Measurements from ENCODE around the gene S1PR1.
A peak's percentile ranks its signal among the peaks of the same experiment; 100 is the strongest.
"Not testable (repeated sequence)": the region's sequence is repeated elsewhere in the genome, so short reads cannot be mapped to it uniquely, and the experiment has no call there.

S1PR1 gene

GRCh38 chr1:101236516-101237228 lies at the start of gene S1PR1:
TSS of gene S1PR1 (plus strand) at chr1:101237019. CDS start at chr1:101238985, 1,966 bp downstream.
- Mint-ChIP-seq H3K9me3 (peaks cover 5% of the 10 kb centered on the region), H3K27me3 (no peaks in the 10 kb centered on the region), H3K4me3 (peak within 1 kb of the TSS; percentile 100), H3K27ac (peak within 1 kb of the TSS; percentile 97), H3K36me3 (ENCODE audit: low read depth) (peaks cover 78% of the 10 kb centered on the region), H3K4me1 (ENCODE audit: low read depth) (peaks cover 52% of the 10 kb centered on the region)
- peak; percentile 85 for DNase-seq

- Mint-ChIP-seq H3K9me3 (peaks cover 7% of the 10 kb centered on the region), H3K4me1 (ENCODE audit: low read depth) (peaks cover 61% of the 10 kb centered on the region), H3K27ac (peak overlapping the region; percentile 60), H3K27me3 (no peaks in the 10 kb centered on the region), H3K4me3 (no peak overlapping the region), H3K36me3 (ENCODE audit: low read depth) (no peaks in the 10 kb centered on the region)
- no peak for DNase-seq
Measured at GRCh38 chr1:101187297-101187696, 49.5 kb upstream of the S1PR1 start.

GRCh38 chr1:101188331-101188730 lies 48.5 kb upstream of the S1PR1 start:
- no peak for DNase-seq
- Mint-ChIP-seq H3K4me1 (ENCODE audit: low read depth) (peaks cover 54% of the 10 kb centered on the region), H3K27ac (no peak overlapping the region), H3K27me3 (no peaks in the 10 kb centered on the region), H3K36me3 (ENCODE audit: low read depth) (no peaks in the 10 kb centered on the region), H3K4me3 (no peak overlapping the region), H3K9me3 (peaks cover 7% of the 10 kb centered on the region)

GRCh38 chr1:101188968-101189367 lies 47.9 kb upstream of the S1PR1 start:
- not testable (repeated sequence) for H3K27ac Mint-ChIP-seq; H3K36me3 Mint-ChIP-seq (ENCODE audit: low read depth); H3K9me3 Mint-ChIP-seq; DNase-seq; H3K4me3 Mint-ChIP-seq; H3K27me3 Mint-ChIP-seq
- H3K4me1 Mint-ChIP-seq (ENCODE audit: low read depth), result peaks cover 54% of the 10 kb centered on the region

- peaks cover 45% of the 10 kb centered on the region for H3K4me1 Mint-ChIP-seq (ENCODE audit: low read depth)
- no peak for DNase-seq
Measured at GRCh38 chr1:101190441-101190840, 46.4 kb upstream of the S1PR1 start.

GRCh38 chr1:101191049-101191448 lies 45.8 kb upstream of the S1PR1 start:
- Mint-ChIP-seq H3K4me3 (no peak overlapping the region), H3K36me3 (ENCODE audit: low read depth) (no peaks in the 10 kb centered on the region), H3K27ac (no peak overlapping the region), H3K27me3 (no peaks in the 10 kb centered on the region), H3K4me1 (ENCODE audit: low read depth) (peaks cover 40% of the 10 kb centered on the region), H3K9me3 (peaks cover 7% of the 10 kb centered on the region)
- no peak for DNase-seq

More at GRCh38 chr1:101190441-101190840, 46.4 kb upstream of the S1PR1 start:
- Mint-ChIP-seq H3K9me3 (peaks cover 7% of the 10 kb centered on the region), H3K36me3 (ENCODE audit: low read depth) (no peaks in the 10 kb centered on the region), H3K4me3 (no peak overlapping the region), H3K27me3 (no peaks in the 10 kb centered on the region), H3K27ac (no peak overlapping the region)

- H3K4me3 Mint-ChIP-seq, result no peak overlapping the region
- no peaks in the 10 kb centered on the region for H3K9me3 Mint-ChIP-seq
- no peak overlapping the region for H3K27ac Mint-ChIP-seq
- H3K27me3 Mint-ChIP-seq, result no peaks in the 10 kb centered on the region
- peaks cover 28% of the 10 kb centered on the region for H3K4me1 Mint-ChIP-seq (ENCODE audit: low read depth)
- H3K36me3 Mint-ChIP-seq (ENCODE audit: low read depth), result no peaks in the 10 kb centered on the region
- no peak for DNase-seq
Measured at GRCh38 chr1:101193733-101194169, 43.1 kb upstream of the S1PR1 start.

- Mint-ChIP-seq H3K4me3 (no peak overlapping the region), H3K9me3 (no peaks in the 10 kb centered on the region), H3K36me3 (ENCODE audit: low read depth) (no peaks in the 10 kb centered on the region), H3K27me3 (no peaks in the 10 kb centered on the region), H3K4me1 (ENCODE audit: low read depth) (peaks cover 35% of the 10 kb centered on the region), H3K27ac (no peak overlapping the region)
- no peak for DNase-seq
Measured at GRCh38 chr1:101194746-101195145, 42.1 kb upstream of the S1PR1 start.

GRCh38 chr1:101196668-101197067 lies 40.2 kb upstream of the S1PR1 start:
- Mint-ChIP-seq H3K27me3 (no peaks in the 10 kb centered on the region), H3K27ac (peak overlapping the region; percentile 7), H3K9me3 (no peaks in the 10 kb centered on the region), H3K36me3 (ENCODE audit: low read depth) (no peaks in the 10 kb centered on the region), H3K4me3 (no peak overlapping the region), H3K4me1 (ENCODE audit: low read depth) (peaks cover 37% of the 10 kb centered on the region)
- DNase-seq, result no peak

- Mint-ChIP-seq H3K9me3 (no peaks in the 10 kb centered on the region), H3K4me3 (peak overlapping the region; percentile 52), H3K27ac (peak overlapping the region; percentile 96), H3K36me3 (ENCODE audit: low read depth) (no peaks in the 10 kb centered on the region), H3K4me1 (ENCODE audit: low read depth) (peaks cover 31% of the 10 kb centered on the region), H3K27me3 (no peaks in the 10 kb centered on the region)
- no peak for DNase-seq
Measured at GRCh38 chr1:101198842-101199636, 37.8 kb upstream of the S1PR1 start.

- DNase-seq, result no peak
- no peaks in the 10 kb centered on the region for H3K36me3 Mint-ChIP-seq (ENCODE audit: low read depth)
- peak overlapping the region; percentile 28 for H3K4me3 Mint-ChIP-seq
Measured at GRCh38 chr1:101199637-101199982, 37.2 kb upstream of the S1PR1 start.

GRCh38 chr1:101200513-101200912 lies 36.3 kb upstream of the S1PR1 start:
- Mint-ChIP-seq H3K4me3 (no peak overlapping the region), H3K27me3 (no peaks in the 10 kb centered on the region), H3K4me1 (ENCODE audit: low read depth) (peaks cover 43% of the 10 kb centered on the region), H3K27ac (peak overlapping the region; percentile 92), H3K9me3 (no peaks in the 10 kb centered on the region), H3K36me3 (ENCODE audit: low read depth) (no peaks in the 10 kb centered on the region)
- no peak for DNase-seq

More at GRCh38 chr1:101199637-101199982, 37.2 kb upstream of the S1PR1 start:
- Mint-ChIP-seq H3K27me3 (no peaks in the 10 kb centered on the region), H3K9me3 (no peaks in the 10 kb centered on the region), H3K27ac (peak overlapping the region; percentile 92), H3K4me1 (ENCODE audit: low read depth) (peaks cover 34% of the 10 kb centered on the region)

- Mint-ChIP-seq H3K27ac (no peak overlapping the region), H3K27me3 (no peaks in the 10 kb centered on the region), H3K36me3 (ENCODE audit: low read depth) (no peaks in the 10 kb centered on the region), H3K4me3 (no peak overlapping the region), H3K4me1 (ENCODE audit: low read depth) (peaks cover 38% of the 10 kb centered on the region), H3K9me3 (no peaks in the 10 kb centered on the region)
- no peak for DNase-seq
Measured at GRCh38 chr1:101203820-101204540, 32.8 kb upstream of the S1PR1 start.

GRCh38 chr1:101205457-101205856 lies 31.4 kb upstream of the S1PR1 start:
- Mint-ChIP-seq H3K9me3 (no peaks in the 10 kb centered on the region), H3K4me3 (no peak overlapping the region), H3K36me3 (ENCODE audit: low read depth) (no peaks in the 10 kb centered on the region), H3K27me3 (no peaks in the 10 kb centered on the region), H3K4me1 (ENCODE audit: low read depth) (peaks cover 27% of the 10 kb centered on the region), H3K27ac (peak overlapping the region; percentile 61)
- no peak for DNase-seq
